ENCODE data around the gene GPRASP3.

GRCh38 chrX:102765809-102766208 is 45.3 kb downstream of the GPRASP3 start:
- TF ChIP-seq JUND (IDR thresholded peaks at IDR 0.05), result no peak
- TF ChIP-seq CTCF (IDR thresholded peaks at IDR 0.05 in 2 of 3, conservative IDR thresholded peaks at IDR 0.05 in 1 of 3; ENCODE audit: borderline replicate concordance in 1 of 3, insufficient read depth in 1 of 3, low read depth in 2 of 3, low read length in 2 of 3), result no peak
- TF ChIP-seq RAD21 (IDR thresholded peaks at IDR 0.05; ENCODE audit: low read depth), result no peak
